Activated CD4-positive, alpha-beta memory T cell treated with anti-CD3 and anti-CD28 coated beads, Interleukin-2, amount 10 ng/mL, durations not matched to agents 7 days and 5 days (primary cell): Measurements from ENCODE around the gene CACNB3. TPM values are rescaled to one million over a fixed set of nuclear protein-coding genes. Genes with fewer than 3 reads are reported as not detected.
A peak's percentile ranks its signal among the peaks of the same experiment; 100 is the strongest.

ENCODE experiments used
- CTCF ChIA-PET: fragments of 350-600 bp; sonication (Branson Sonifier 250); formaldehyde crosslinking; loops from one replicate; lab custom pipeline; 2021; ENCODE audit warnings: antibody characterized with exemption, inconsistent platforms; lab: Charles Lee
- POLR2A ChIA-PET: fragments of 350-600 bp; sonication (Branson Sonifier 250); formaldehyde crosslinking; loops from one replicate; lab custom pipeline; 2021; ENCODE audit warnings: antibody characterized with exemption; lab: Charles Lee
- DNase-seq: peaks from one replicate; pipeline ENCODE4 v3.0.0-alpha.2; 2020
- H3K27ac Mint-ChIP-seq: one replicate; pipeline ENCODE4 v1.8.0; 2021; ENCODE audit warnings: mild to moderate bottlenecking, mixed read lengths
- H3K27me3 Mint-ChIP-seq: one replicate; pipeline ENCODE4 v1.8.0; 2021; ENCODE audit warnings: mixed read lengths
- H3K36me3 Mint-ChIP-seq: one replicate; pipeline ENCODE4 v1.8.0; 2021; ENCODE audit warnings: low read depth, mixed read lengths
- H3K4me1 Mint-ChIP-seq: one replicate; pipeline ENCODE4 v1.8.0; 2021; ENCODE audit warnings: mixed read lengths
- H3K4me3 Mint-ChIP-seq: one replicate; pipeline ENCODE4 v1.8.0; 2021; ENCODE audit warnings: mild to moderate bottlenecking, mixed read lengths
- H3K9me3 Mint-ChIP-seq: one replicate; pipeline ENCODE4 v1.8.0; 2021; ENCODE audit warnings: mixed read lengths
- total RNA-seq, 2 experiments: library from RNA; stranded (reverse); gene quantifications; one replicate each; pipeline ENCODE4 v1.2.3, GENCODE V29; 2021

CACNB3 gene
- total RNA-seq, 2 experiments from 2014 or later, result 32.8 to 34.2 TPM

- H3K27ac Mint-ChIP-seq, result no peak overlapping the region
- peaks cover 10% of the 10 kb centered on the region for H3K4me1 Mint-ChIP-seq
- H3K36me3 Mint-ChIP-seq, result no peaks in the 10 kb centered on the region
- POLR2A ChIA-PET, result interaction anchor here (1.0 to 2.9 kb wide), 2 partner anchors 22 to 42 kb away, joined by 3 to 9 read pairs; no protein-coding TSS in a partner anchor
- H3K27me3 Mint-ChIP-seq, result peaks cover 17% of the 10 kb centered on the region
- no peak for DNase-seq
- no peaks in the 10 kb centered on the region for H3K9me3 Mint-ChIP-seq
- no peak overlapping the region for H3K4me3 Mint-ChIP-seq
- CTCF ChIA-PET, result interaction anchor here (0.7 to 7.8 kb wide), 19 partner anchors 10 to 252 kb away, joined by 3 to 171 read pairs (median 5); partner anchors contain the start of gene DDX23
Measured at GRCh38 chr12:48794870-48795269, 23.4 kb upstream of the CACNB3 start.

- Mint-ChIP-seq H3K9me3 (no peaks in the 10 kb centered on the region), H3K27ac (no peak overlapping the region), H3K4me3 (no peak overlapping the region), H3K36me3 (no peaks in the 10 kb centered on the region), H3K4me1 (peaks cover 9% of the 10 kb centered on the region), H3K27me3 (peaks cover 9% of the 10 kb centered on the region)
- POLR2A ChIA-PET, result interaction anchor here (1.0 to 2.9 kb wide), 2 partner anchors 23 to 43 kb away, joined by 3 to 9 read pairs; no protein-coding TSS in a partner anchor
- peak; percentile 65 for DNase-seq
- CTCF ChIA-PET, result interaction anchor here (1.0 to 7.8 kb wide), 21 partner anchors 11 to 253 kb away, joined by 3 to 171 read pairs (median 5); partner anchors contain the start of gene DDX23
Measured at GRCh38 chr12:48795550-48796455, 22.5 kb upstream of the CACNB3 start.

GRCh38 chr12:48796976-48797375 is 21.3 kb upstream of the CACNB3 start:
- no peak overlapping the region for H3K4me3 Mint-ChIP-seq
- peaks cover 7% of the 10 kb centered on the region for H3K27me3 Mint-ChIP-seq
- POLR2A ChIA-PET, result no interaction called here
- DNase-seq, result peak; percentile 52
- peaks cover 9% of the 10 kb centered on the region for H3K4me1 Mint-ChIP-seq
- CTCF ChIA-PET, result interaction anchor here (1.0 to 7.8 kb wide), 8 partner anchors 17 to 106 kb away, joined by 3 to 171 read pairs (median 4); no protein-coding TSS in a partner anchor
- H3K36me3 Mint-ChIP-seq, result no peaks in the 10 kb centered on the region
- H3K27ac Mint-ChIP-seq, result no peak overlapping the region
- no peaks in the 10 kb centered on the region for H3K9me3 Mint-ChIP-seq

- no peak overlapping the region for H3K4me3 Mint-ChIP-seq
- H3K9me3 Mint-ChIP-seq, result no peaks in the 10 kb centered on the region
- peaks cover 16% of the 10 kb centered on the region for H3K4me1 Mint-ChIP-seq
- H3K36me3 Mint-ChIP-seq, result no peaks in the 10 kb centered on the region
- H3K27ac Mint-ChIP-seq, result no peak overlapping the region
- DNase-seq, result no peak
- peaks cover 3% of the 10 kb centered on the region for H3K27me3 Mint-ChIP-seq
- ChIA-PET POLR2A (no interaction called here), CTCF (no interaction called here)
Measured at GRCh38 chr12:48800457-48800856, 17.8 kb upstream of the CACNB3 start.

- H3K27ac Mint-ChIP-seq, result no peak overlapping the region
- CTCF ChIA-PET, result interaction anchor here (0.7 kb wide), 1 partner anchor 53 kb away, joined by 3 read pairs; no protein-coding TSS in a partner anchor
- no peaks in the 10 kb centered on the region for H3K36me3 Mint-ChIP-seq
- H3K4me1 Mint-ChIP-seq, result peaks cover 15% of the 10 kb centered on the region
- H3K27me3 Mint-ChIP-seq, result peaks cover 3% of the 10 kb centered on the region
- no peak overlapping the region for H3K4me3 Mint-ChIP-seq
- POLR2A ChIA-PET, result no interaction called here
- DNase-seq, result no peak
- no peaks in the 10 kb centered on the region for H3K9me3 Mint-ChIP-seq
Measured at GRCh38 chr12:48800971-48801370, 17.3 kb upstream of the CACNB3 start.

GRCh38 chr12:48803675-48804074 is 14.6 kb upstream of the CACNB3 start:
- no peaks in the 10 kb centered on the region for H3K36me3 Mint-ChIP-seq
- POLR2A ChIA-PET, result no interaction called here
- DNase-seq, result no peak
- CTCF ChIA-PET, result interaction anchor here (1.0 to 2.6 kb wide), 2 partner anchors 11 kb away, joined by 3 to 12 read pairs; no protein-coding TSS in a partner anchor
- H3K4me1 Mint-ChIP-seq, result peaks cover 6% of the 10 kb centered on the region
- H3K27ac Mint-ChIP-seq, result no peak overlapping the region
- no peaks in the 10 kb centered on the region for H3K9me3 Mint-ChIP-seq
- peaks cover 3% of the 10 kb centered on the region for H3K27me3 Mint-ChIP-seq
- H3K4me3 Mint-ChIP-seq, result no peak overlapping the region

GRCh38 chr12:48807981-48808380 is 10.3 kb upstream of the CACNB3 start:
- DNase-seq, result no peak
- Mint-ChIP-seq H3K9me3 (no peaks in the 10 kb centered on the region), H3K4me3 (no peak overlapping the region), H3K36me3 (no peaks in the 10 kb centered on the region), H3K4me1 (peaks cover 9% of the 10 kb centered on the region), H3K27ac (no peak overlapping the region), H3K27me3 (peaks cover 3% of the 10 kb centered on the region)
- ChIA-PET POLR2A (no interaction called here), CTCF (no interaction called here)

GRCh38 chr12:48810903-48811431 is 7.3 kb upstream of the CACNB3 start:
- DNase-seq, result no peak
- no peaks in the 10 kb centered on the region for H3K36me3 Mint-ChIP-seq
- peaks cover 14% of the 10 kb centered on the region for H3K4me1 Mint-ChIP-seq
- no peaks in the 10 kb centered on the region for H3K9me3 Mint-ChIP-seq
- H3K27ac Mint-ChIP-seq, result no peak overlapping the region
- CTCF ChIA-PET, result interaction anchor here (0.9 to 2.6 kb wide), 2 partner anchors 57 to 268 kb away, joined by 5 to 8 read pairs; no protein-coding TSS in a partner anchor
- POLR2A ChIA-PET, result no interaction called here
- no peak overlapping the region for H3K4me3 Mint-ChIP-seq
- H3K27me3 Mint-ChIP-seq, result no peaks in the 10 kb centered on the region

GRCh38 chr12:48811437-48812090 is 6.7 kb upstream of the CACNB3 start:
- H3K27me3 Mint-ChIP-seq, result peaks cover 4% of the 10 kb centered on the region
- DNase-seq, result no peak
- CTCF ChIA-PET, result interaction anchor here (0.9 to 4.6 kb wide), 3 partner anchors 16 to 269 kb away, joined by 5 to 32 read pairs (median 8); no protein-coding TSS in a partner anchor
- POLR2A ChIA-PET, result no interaction called here
- H3K4me1 Mint-ChIP-seq, result peaks cover 19% of the 10 kb centered on the region
- H3K27ac Mint-ChIP-seq, result no peak overlapping the region
- no peaks in the 10 kb centered on the region for H3K9me3 Mint-ChIP-seq
- H3K36me3 Mint-ChIP-seq, result no peaks in the 10 kb centered on the region
- H3K4me3 Mint-ChIP-seq, result no peak overlapping the region

- Mint-ChIP-seq H3K27me3 (peaks cover 13% of the 10 kb centered on the region), H3K4me1 (peaks cover 27% of the 10 kb centered on the region), H3K4me3 (no peak overlapping the region), H3K36me3 (no peaks in the 10 kb centered on the region), H3K27ac (no peak overlapping the region), H3K9me3 (no peaks in the 10 kb centered on the region)
- ChIA-PET CTCF (interaction anchor here (1.2 to 4.6 kb wide), 3 partner anchors 11 to 59 kb away, joined by 3 to 32 read pairs (median 8); no protein-coding TSS in a partner anchor), POLR2A (interaction anchor here (0.6 to 1.0 kb wide), 2 partner anchors 37 to 170 kb away, joined by 3 read pairs; no protein-coding TSS in a partner anchor)
- no peak for DNase-seq
Measured at GRCh38 chr12:48812389-48812788, 5.9 kb upstream of the CACNB3 start.

- Mint-ChIP-seq H3K36me3 (no peaks in the 10 kb centered on the region), H3K4me1 (peaks cover 35% of the 10 kb centered on the region), H3K9me3 (no peaks in the 10 kb centered on the region), H3K27me3 (peaks cover 17% of the 10 kb centered on the region), H3K27ac (peak overlapping the region; percentile 47), H3K4me3 (peak overlapping the region; percentile 98)
- ChIA-PET CTCF (interaction anchor here (0.7 to 4.6 kb wide), 10 partner anchors 9 to 144 kb away, joined by 3 to 44 read pairs (median 6); partner anchors contain the start of genes ARF3 and DDX23), POLR2A (interaction anchor here (0.6 to 4.2 kb wide), 3 partner anchors 12 to 132 kb away, joined by 3 to 24 read pairs (median 15); partner anchors contain the start of gene KANSL2)
- DNase-seq, result no peak
Measured at GRCh38 chr12:48813465-48814261, 4.6 kb upstream of the CACNB3 start.
